ENCODE data around the gene TICAM1.
A peak's percentile ranks its signal among the peaks of the same experiment; 100 is the strongest.

TICAM1 gene

DNA sequence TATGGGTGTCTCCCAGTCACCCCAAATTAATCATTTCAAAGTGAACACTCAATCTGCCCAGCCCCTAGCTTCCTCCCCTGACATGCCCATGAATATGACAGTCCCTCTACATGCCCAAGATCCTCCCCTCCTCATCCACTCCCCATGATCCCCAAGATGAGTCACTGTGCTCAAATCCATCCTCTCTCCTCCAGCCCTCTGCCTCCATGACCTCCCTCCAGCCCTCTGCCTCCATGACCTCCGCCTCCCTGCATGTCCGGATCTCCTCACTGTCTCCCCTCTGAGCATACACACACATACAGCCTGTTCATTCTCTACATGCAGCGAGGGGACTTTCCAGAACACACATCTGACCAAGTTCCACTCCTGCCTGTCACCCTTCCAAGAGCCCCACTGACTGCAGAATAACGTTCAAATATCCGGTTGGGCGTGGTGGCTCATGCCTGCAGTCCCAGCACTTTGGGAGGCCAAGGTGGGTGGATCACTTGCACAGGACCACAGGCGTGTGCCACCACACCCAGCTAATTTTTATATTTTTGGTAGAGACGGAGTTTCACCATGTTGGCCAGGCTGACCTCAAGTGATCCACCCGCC is 58.4 kb downstream of the TICAM1 start:
- no peak for DNase-seq

DNA sequence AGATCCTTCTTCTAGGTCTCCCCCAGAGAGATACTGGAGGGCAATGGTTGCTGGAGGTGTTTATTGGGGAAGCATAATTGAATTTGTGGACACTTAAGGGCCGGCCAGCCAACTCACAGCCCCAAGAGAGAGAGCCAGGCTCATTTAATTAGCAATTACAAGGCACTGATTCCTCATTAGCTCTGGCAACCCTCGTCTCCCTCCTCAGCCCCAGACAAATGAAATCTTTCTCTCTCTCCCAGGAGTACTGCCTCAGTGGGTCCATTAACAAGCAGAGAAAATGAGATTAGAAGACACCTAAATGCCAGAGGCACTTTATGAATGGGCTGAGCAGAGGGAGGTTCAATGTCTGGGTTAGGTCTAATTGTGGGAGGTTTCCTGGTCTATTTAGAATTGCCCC is 58.9 kb downstream of the TICAM1 start:
- no peak for DNase-seq

DNA sequence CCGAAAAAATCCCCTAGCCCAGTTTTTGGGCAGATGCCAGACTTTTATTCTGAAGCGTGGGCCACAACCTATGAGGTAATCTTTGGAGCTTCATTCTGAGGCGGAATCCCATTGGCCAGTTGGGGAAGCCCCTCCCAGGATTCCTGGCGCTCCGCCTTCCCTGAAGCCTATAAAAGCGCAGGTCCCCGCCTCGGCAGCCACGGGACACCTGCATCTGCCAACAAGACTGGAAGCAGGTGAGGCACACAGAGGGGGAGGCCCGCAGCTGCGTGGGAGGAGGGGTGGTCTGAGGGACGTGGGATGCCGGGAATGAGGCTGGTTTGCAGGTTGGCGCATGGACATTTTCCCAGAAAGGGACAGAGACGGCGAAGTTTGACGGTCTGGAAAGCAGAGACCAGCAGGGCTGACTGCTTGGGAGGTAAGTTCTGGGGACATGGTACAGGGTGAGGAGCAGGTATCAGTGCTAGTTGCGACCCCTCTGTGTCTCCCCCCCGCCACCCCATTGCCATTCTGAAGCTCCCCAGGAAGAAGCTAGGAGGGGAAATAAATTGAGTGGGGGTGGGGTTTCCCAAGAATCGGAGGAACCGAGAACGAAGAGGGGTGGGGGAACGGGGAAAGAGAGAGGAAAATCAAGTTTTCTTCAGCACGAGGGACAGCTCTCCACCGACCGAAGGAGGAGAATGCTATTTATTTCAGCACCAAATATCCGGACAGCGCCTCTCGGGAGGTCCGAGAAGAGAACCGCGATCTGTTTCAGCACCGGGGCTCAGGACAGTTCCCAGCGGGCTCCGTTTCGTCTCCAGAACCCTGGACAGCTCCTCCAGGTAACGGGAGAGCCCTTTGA is 62.4 kb downstream of the TICAM1 start:
- peak in 51 of 56 donors; percentile 10 to 83 (median 55) for DNase-seq

All from amygdala (tissue), 56 donors.